Immature natural killer cell (primary cell): ENCODE measurements around the gene TRIM72. TPM values are rescaled to one million over a fixed set of nuclear protein-coding genes. Genes with fewer than 3 reads are reported as not detected.

ENCODE experiments used
- DNase-seq, 3 donors: peaks; one replicate each; pipeline ENCODE4 v3.0.0; 2022; ENCODE audit warnings: mixed read lengths in 1 of 3
- H3K27ac Mint-ChIP-seq, 6 donors: one replicate each; pipeline ENCODE4 v1.8.0; 2020; ENCODE audit warnings: mixed read lengths in 6 of 6, mild to moderate bottlenecking in 5 of 6, inconsistent platforms in 4 of 6, moderate library complexity in 3 of 6
- H3K27me3 Mint-ChIP-seq, 3 donors: one replicate each; pipeline ENCODE4 v1.8.0; 2020 to 2021; ENCODE audit warnings: low read depth in 3 of 3, mild to moderate bottlenecking in 3 of 3, mixed read lengths in 3 of 3, moderate library complexity in 3 of 3, inconsistent platforms in 1 of 3
- H3K36me3 Mint-ChIP-seq, 3 donors: one replicate each; pipeline ENCODE4 v1.8.0; 2020; ENCODE audit warnings: mixed read lengths in 3 of 3, inconsistent platforms in 2 of 3, mild to moderate bottlenecking in 2 of 3
- H3K4me1 Mint-ChIP-seq, 2 donors: one replicate each; pipeline ENCODE4 v1.8.0; 2020; ENCODE audit warnings: inconsistent platforms in 2 of 2, mild to moderate bottlenecking in 2 of 2, mixed read lengths in 2 of 2, moderate library complexity in 1 of 2
- H3K4me3 Mint-ChIP-seq, 5 donors: one replicate each; pipeline ENCODE4 v1.8.0; 2020; ENCODE audit warnings: mild to moderate bottlenecking in 5 of 5, mixed read lengths in 5 of 5, inconsistent platforms in 3 of 5, moderate library complexity in 3 of 5
- H3K9me3 Mint-ChIP-seq, 6 donors: one replicate each; pipeline ENCODE4 v1.8.0; 2020; ENCODE audit warnings: mild to moderate bottlenecking in 6 of 6, mixed read lengths in 6 of 6, inconsistent platforms in 4 of 6, moderate library complexity in 3 of 6
- polyA plus RNA-seq, 3 donors: library from polyadenylated mRNA; unstranded; fragments of 300-500 nt; fragmentation: Illumina TruSeq; gene quantifications; one replicate each; pipeline ENCODE4 v1.2.3, GENCODE V29; 2021

The TRIM72 gene
- polyA plus RNA-seq, 3 donors from 2014 or later = not detected

GRCh38 chr16:31186176-31186575, 27.7 kb upstream of the TRIM72 start:
- Mint-ChIP-seq H3K27ac (peak overlapping the region; percentile 77 to 92 (median 82)), H3K4me1 (peaks cover 99 to 100% of the 10 kb centered on the region in 2 donors), H3K27me3 (peaks cover 17 to 69% (median 42%) of the 10 kb centered on the region in 3 donors), H3K4me3 (peak overlapping the region; percentile 66 to 84 (median 79)), H3K9me3 (peaks cover 0 to 2% (median 0%) of the 10 kb centered on the region in 6 donors), H3K36me3 (peaks cover 72 to 92% (median 77%) of the 10 kb centered on the region in 3 donors)
- peak; percentile 37 to 52 (median 47) for DNase-seq

- Mint-ChIP-seq H3K36me3 (peaks cover 74 to 94% (median 76%) of the 10 kb centered on the region in 3 donors), H3K9me3 (peaks cover 0 to 2% (median 0%) of the 10 kb centered on the region in 6 donors), H3K4me3 (peak overlapping the region; percentile 69 to 84 (median 79)), H3K27me3 (peaks cover 14 to 68% (median 38%) of the 10 kb centered on the region in 3 donors), H3K27ac (peak overlapping the region; percentile 77 to 92 (median 89)), H3K4me1 (peaks cover 93 to 100% of the 10 kb centered on the region in 2 donors)
- no peak for DNase-seq
These were observed 26.8 kb upstream of the TRIM72 start for GRCh38 chr16:31186930-31187807.

DNA sequence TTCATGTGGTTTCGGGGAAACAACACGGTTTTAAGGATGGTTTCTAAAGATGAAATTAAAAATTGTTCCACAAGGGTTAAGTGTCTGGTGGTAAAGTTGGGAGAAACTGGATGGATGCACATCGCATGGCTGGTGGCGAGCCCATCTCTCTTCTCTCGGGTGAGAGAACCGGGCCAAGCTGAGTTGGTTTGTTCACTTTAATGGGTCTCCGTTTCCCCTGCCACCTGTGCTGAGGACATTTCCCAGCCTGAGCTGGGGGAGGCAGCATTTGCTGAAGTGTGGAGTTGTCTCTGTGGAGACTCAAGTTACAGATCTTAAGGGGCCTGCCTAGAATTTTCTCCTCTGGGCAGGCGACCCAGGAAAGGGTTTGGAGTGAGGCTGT, 26.1 kb upstream of the TRIM72 start:
- Mint-ChIP-seq H3K36me3 (peaks cover 70 to 92% (median 74%) of the 10 kb centered on the region in 3 donors), H3K9me3 (peaks cover 0 to 2% (median 0%) of the 10 kb centered on the region in 6 donors)

GRCh38 chr16:31188450-31189411, 25.2 kb upstream of the TRIM72 start:
- Mint-ChIP-seq H3K4me3 (peak overlapping the region; percentile 67 to 84 (median 75)), H3K4me1 (peaks cover 85 to 94% of the 10 kb centered on the region in 2 donors), H3K36me3 (peaks cover 65 to 91% (median 75%) of the 10 kb centered on the region in 3 donors), H3K9me3 (peaks cover 0 to 2% (median 0%) of the 10 kb centered on the region in 6 donors), H3K27ac (peak overlapping the region; percentile 77 to 92 (median 89)), H3K27me3 (peaks cover 14 to 61% (median 38%) of the 10 kb centered on the region in 3 donors)
- peak; percentile 55 to 68 (median 63) for DNase-seq

More for the DNA sequence above, 26.1 kb upstream of the TRIM72 start:
- DNase-seq = peak in 1 of 3 donors; percentile 10
- H3K4me1 Mint-ChIP-seq = peaks cover 87 to 95% of the 10 kb centered on the region in 2 donors
- H3K4me3 Mint-ChIP-seq = peak overlapping the region; percentile 67 to 84 (median 75)
- peaks cover 14 to 66% (median 38%) of the 10 kb centered on the region in 3 donors for H3K27me3 Mint-ChIP-seq
- H3K27ac Mint-ChIP-seq = peak overlapping the region; percentile 77 to 92 (median 89)

- peak overlapping the region; percentile 77 to 92 (median 89) for H3K27ac Mint-ChIP-seq
- H3K4me3 Mint-ChIP-seq = peak overlapping the region; percentile 67 to 84 (median 75)
These were observed 24.5 kb upstream of the TRIM72 start for GRCh38 chr16:31189412-31189778.

GRCh38 chr16:31190061-31190460, 23.9 kb upstream of the TRIM72 start:
- Mint-ChIP-seq H3K27me3 (peaks cover 12 to 52% (median 32%) of the 10 kb centered on the region in 3 donors), H3K27ac (peak overlapping the region; percentile 77 to 92 (median 89)), H3K9me3 (peaks cover 0 to 2% (median 0%) of the 10 kb centered on the region in 6 donors), H3K4me3 (peak overlapping the region; percentile 34 to 84 (median 75)), H3K4me1 (peaks cover 79 to 92% of the 10 kb centered on the region in 2 donors), H3K36me3 (peaks cover 59 to 88% (median 65%) of the 10 kb centered on the region in 3 donors)
- no peak for DNase-seq

More at GRCh38 chr16:31189412-31189778, 24.5 kb upstream of the TRIM72 start:
- peaks cover 81 to 93% of the 10 kb centered on the region in 2 donors for H3K4me1 Mint-ChIP-seq
- H3K9me3 Mint-ChIP-seq = peaks cover 0 to 2% (median 0%) of the 10 kb centered on the region in 6 donors
- peaks cover 60 to 90% (median 70%) of the 10 kb centered on the region in 3 donors for H3K36me3 Mint-ChIP-seq
- H3K27me3 Mint-ChIP-seq = peaks cover 15 to 57% (median 37%) of the 10 kb centered on the region in 3 donors
- DNase-seq = no peak

DNA sequence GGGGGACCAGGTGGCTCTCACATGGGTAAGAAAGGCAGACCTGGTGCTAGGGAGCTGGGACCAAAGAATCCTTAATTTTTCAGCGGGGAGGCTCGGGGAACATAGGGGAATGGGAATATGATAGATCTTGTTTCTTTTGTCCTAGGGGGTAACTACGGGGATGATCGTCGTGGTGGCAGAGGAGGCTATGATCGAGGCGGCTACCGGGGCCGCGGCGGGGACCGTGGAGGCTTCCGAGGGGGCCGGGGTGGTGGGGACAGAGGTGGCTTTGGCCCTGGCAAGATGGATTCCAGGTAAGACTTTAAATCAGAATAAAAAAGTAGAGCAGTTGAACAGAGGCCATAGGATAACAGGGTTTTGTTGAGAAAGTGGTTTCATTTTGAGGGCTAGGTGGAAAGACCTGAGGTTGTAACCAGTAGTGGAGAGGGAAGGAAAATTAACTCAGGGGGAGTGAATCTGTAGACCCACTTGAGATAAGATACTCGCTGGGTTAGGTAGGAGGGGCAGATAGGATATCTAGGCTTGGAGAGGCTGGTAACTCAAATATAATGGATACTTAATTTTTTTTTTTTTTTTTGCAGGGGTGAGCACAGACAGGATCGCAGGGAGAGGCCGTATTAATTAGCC, 23.0 kb upstream of the TRIM72 start:
- peaks cover 12 to 46% (median 27%) of the 10 kb centered on the region in 3 donors for H3K27me3 Mint-ChIP-seq
- peaks cover 73 to 87% of the 10 kb centered on the region in 2 donors for H3K4me1 Mint-ChIP-seq
- peaks cover 51 to 84% (median 58%) of the 10 kb centered on the region in 3 donors for H3K36me3 Mint-ChIP-seq
- H3K9me3 Mint-ChIP-seq = peaks cover 0 to 2% (median 0%) of the 10 kb centered on the region in 6 donors
- peak overlapping the region; percentile 2 to 85 (median 65) for H3K27ac Mint-ChIP-seq
- peak overlapping the region in 2 of 5 donors; percentile 26 to 41 for H3K4me3 Mint-ChIP-seq
- DNase-seq = no peak

DNA sequence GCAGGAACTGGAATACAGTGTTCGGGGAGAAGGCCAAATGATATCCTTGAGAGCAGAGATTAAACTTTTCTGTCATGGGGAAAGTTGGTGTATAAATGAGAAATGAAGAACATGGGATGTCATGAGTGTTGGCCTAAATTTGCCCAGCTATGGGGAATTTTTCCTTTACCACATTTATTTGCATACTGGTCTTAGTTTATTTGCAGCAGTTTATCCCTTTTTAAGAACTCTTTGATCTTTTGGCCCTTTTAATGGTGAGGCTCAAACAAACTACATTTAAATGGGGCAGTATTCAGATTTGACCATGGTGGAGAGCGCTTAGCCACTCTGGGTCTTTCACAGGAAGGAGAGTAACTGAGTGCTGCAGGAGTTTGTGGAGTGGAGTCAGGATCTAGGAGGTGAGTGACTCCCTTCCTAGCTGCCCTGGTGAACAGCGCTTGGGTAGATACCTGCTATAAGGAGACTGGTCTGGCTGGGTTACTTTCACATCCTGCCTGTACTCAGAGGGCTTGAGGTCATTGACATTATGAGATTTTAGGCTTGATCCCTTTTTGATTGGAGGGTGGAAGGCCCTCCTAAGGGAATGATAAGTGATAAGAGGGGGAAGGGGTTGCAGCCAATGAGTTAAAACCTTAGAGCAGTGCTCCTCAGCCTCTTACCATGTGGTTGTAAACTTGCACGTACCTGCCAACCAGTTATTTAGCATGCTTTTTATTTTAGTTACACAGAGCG, 22.1 kb upstream of the TRIM72 start:
- peaks cover 11 to 48% (median 23%) of the 10 kb centered on the region in 3 donors for H3K27me3 Mint-ChIP-seq
- H3K27ac Mint-ChIP-seq = peak overlapping the region; percentile 61 to 77 (median 72)
- peaks cover 71 to 87% of the 10 kb centered on the region in 2 donors for H3K4me1 Mint-ChIP-seq
- H3K36me3 Mint-ChIP-seq = peaks cover 45 to 74% (median 48%) of the 10 kb centered on the region in 3 donors
- no peak for DNase-seq
- peaks cover 0 to 2% (median 0%) of the 10 kb centered on the region in 6 donors for H3K9me3 Mint-ChIP-seq
- peak overlapping the region in 2 of 5 donors; percentile 4 to 38 for H3K4me3 Mint-ChIP-seq

DNA sequence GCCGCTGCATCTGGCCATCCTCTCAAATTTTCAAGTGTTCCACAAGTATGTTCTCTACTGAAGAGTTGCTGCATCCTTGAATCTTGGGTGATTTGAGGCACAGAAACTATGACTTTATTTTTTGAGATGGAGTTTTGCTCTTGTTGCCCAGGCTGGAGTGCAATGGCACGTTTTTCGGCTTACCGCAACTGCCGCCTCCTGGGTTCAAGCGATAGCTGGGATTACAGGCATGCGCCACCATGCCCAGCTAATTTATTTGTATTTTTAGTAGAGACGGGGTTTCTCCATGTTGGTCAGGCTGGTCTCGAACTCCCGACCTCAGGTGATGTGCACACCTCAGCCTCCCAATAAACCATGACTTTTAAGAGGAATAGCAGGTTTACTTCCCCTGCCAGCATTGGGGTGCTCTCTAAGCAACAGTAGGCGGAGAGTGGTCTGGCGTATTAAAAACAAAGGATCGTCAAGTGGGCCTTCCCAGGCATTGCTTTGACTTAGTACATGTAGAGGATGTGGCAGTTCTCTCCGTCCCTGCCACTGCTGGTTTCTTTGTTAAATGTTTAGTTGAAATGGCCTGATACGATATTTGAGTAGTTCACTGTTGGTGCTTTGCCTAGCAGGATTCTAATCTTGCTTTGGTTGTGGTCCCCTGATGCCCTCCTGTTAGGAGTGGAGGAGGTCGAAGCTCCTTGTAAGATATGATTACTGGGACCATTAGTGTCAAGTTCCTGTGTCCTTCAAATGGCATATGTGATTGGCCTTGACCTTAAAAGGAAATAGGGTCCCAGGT, 20.9 kb upstream of the TRIM72 start:
- Mint-ChIP-seq H3K36me3 (peaks cover 40 to 63% (median 42%) of the 10 kb centered on the region in 3 donors), H3K27ac (peak overlapping the region; percentile 4 to 85 (median 49)), H3K4me1 (peaks cover 63 to 83% of the 10 kb centered on the region in 2 donors), H3K9me3 (peaks cover 0 to 2% (median 0%) of the 10 kb centered on the region in 6 donors), H3K4me3 (no peak overlapping the region), H3K27me3 (peaks cover 9 to 38% (median 18%) of the 10 kb centered on the region in 3 donors)
- no peak for DNase-seq

DNA sequence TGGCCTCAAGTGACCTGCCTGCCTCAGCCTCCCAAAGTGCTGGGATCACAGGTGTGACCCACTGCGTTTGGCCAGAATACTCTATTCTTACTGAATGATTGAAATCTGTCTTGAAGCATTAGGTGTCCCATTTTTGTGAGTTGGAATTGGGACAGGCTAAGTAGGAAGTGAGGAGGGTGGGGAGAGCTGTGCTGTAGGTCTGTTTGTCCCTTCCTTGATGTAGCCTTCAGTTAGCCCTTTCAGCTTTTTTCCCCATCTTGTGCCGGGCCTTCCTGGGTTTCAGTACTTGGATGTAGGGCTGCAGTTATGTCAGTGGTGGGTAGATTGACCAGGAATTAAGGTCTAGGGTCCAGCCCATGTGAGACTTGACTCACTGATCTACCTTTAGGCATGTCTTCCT, 20.0 kb upstream of the TRIM72 start:
- peak overlapping the region in 5 of 6 donors; percentile 11 to 62 (median 22) for H3K27ac Mint-ChIP-seq

DNA sequence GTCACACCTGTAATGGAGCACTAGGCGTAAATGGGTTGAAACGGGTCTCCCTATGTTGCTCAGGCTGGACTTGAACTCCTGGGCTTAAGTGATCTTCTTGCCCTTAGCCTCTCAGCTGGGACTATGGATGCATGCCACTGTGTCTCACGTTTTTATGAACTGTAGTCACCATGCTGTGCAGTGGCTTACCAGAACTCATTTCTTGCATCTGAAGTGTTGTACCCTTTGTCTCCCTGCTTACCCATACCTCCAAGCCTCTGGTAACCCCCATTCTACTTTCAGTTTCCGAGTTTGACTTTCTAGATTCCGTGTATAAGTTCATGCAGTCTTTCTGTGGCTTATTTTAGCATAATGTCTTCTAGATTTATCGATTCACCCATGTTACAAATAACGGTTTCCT, 19.0 kb upstream of the TRIM72 start:
- Mint-ChIP-seq H3K4me3 (no peak overlapping the region), H3K27ac (peak overlapping the region in 4 of 6 donors; percentile 24 to 73 (median 50)), H3K27me3 (peaks cover 8 to 29% (median 9%) of the 10 kb centered on the region in 3 donors), H3K36me3 (peaks cover 27 to 54% (median 36%) of the 10 kb centered on the region in 3 donors), H3K9me3 (peaks cover 0 to 2% (median 0%) of the 10 kb centered on the region in 6 donors), H3K4me1 (peaks cover 61 to 83% of the 10 kb centered on the region in 2 donors)
- DNase-seq = no peak

More for the DNA sequence above, 20.0 kb upstream of the TRIM72 start:
- Mint-ChIP-seq H3K4me3 (no peak overlapping the region), H3K9me3 (peaks cover 0 to 2% (median 0%) of the 10 kb centered on the region in 6 donors), H3K27me3 (peaks cover 9 to 37% (median 13%) of the 10 kb centered on the region in 3 donors), H3K4me1 (peaks cover 61 to 83% of the 10 kb centered on the region in 2 donors), H3K36me3 (peaks cover 36 to 59% (median 37%) of the 10 kb centered on the region in 3 donors)
- no peak for DNase-seq
